Activated CD8-positive, alpha-beta T cell treated with anti-CD3 and anti-CD28 coated beads for 36 hours (primary cell): ENCODE results near the gene SUSD2. TPM values are rescaled to one million over a fixed set of nuclear protein-coding genes. Genes with fewer than 3 reads are reported as not detected.

Experiments used
- ATAC-seq: fragments of 200-7000 bp; cut with Tn5 transposase; one replicate; pipeline ENCODE4 v1.10.0; 2021; ENCODE audit warnings: mild to moderate bottlenecking, moderate library complexity
- CTCF ChIA-PET: fragments of 350-600 bp; sonication (Branson Sonifier 250); formaldehyde crosslinking; loops from one replicate; lab custom pipeline; 2021; ENCODE audit warnings: antibody characterized with exemption; lab: Charles Lee
- POLR2A ChIA-PET: fragments of 350-600 bp; sonication (Branson Sonifier 250); formaldehyde crosslinking; loops from one replicate; lab custom pipeline; 2021; ENCODE audit warnings: antibody characterized with exemption; lab: Charles Lee
- DNase-seq: peaks from one replicate; pipeline ENCODE4 v3.0.0-alpha.2; 2020
- H3K27ac Mint-ChIP-seq: one replicate; pipeline ENCODE4 v1.8.0; 2021; ENCODE audit warnings: mild to moderate bottlenecking, mixed read lengths
- H3K27me3 Mint-ChIP-seq: one replicate; pipeline ENCODE4 v1.8.0; 2021; ENCODE audit warnings: mixed read lengths
- H3K36me3 Mint-ChIP-seq: one replicate; pipeline ENCODE4 v1.8.0; 2021; ENCODE audit warnings: low read depth, mixed read lengths
- H3K4me1 Mint-ChIP-seq: one replicate; pipeline ENCODE4 v1.8.0; 2021; ENCODE audit warnings: low read depth, mixed read lengths
- H3K4me3 Mint-ChIP-seq: one replicate; pipeline ENCODE4 v1.8.0; 2021; ENCODE audit warnings: mild to moderate bottlenecking, moderate library complexity, mixed read lengths
- H3K9me3 Mint-ChIP-seq: one replicate; pipeline ENCODE4 v1.8.0; 2021; ENCODE audit warnings: mixed read lengths
- CTCF ChIP-seq: fragments of 200-600 bp; IDR thresholded peaks from one replicate; pipeline ENCODE4 v1.8.0; 2022; ENCODE audit warnings: antibody characterized with exemption, mild to moderate bottlenecking
- intact Hi-C: fragments of 100-400 bp; cut with micrococcal nuclease; formaldehyde crosslinking; loops from one replicate; pipeline ENCODE4 v1.10.0; 2022
- total RNA-seq, 2 experiments: library from RNA; stranded (reverse); gene quantifications; one replicate each; pipeline ENCODE4 v1.2.3, GENCODE V29; 2021

SUSD2 gene
- total RNA-seq, 2 experiments from 2014 or later, result 0.65 to 0.95 TPM

DNA sequence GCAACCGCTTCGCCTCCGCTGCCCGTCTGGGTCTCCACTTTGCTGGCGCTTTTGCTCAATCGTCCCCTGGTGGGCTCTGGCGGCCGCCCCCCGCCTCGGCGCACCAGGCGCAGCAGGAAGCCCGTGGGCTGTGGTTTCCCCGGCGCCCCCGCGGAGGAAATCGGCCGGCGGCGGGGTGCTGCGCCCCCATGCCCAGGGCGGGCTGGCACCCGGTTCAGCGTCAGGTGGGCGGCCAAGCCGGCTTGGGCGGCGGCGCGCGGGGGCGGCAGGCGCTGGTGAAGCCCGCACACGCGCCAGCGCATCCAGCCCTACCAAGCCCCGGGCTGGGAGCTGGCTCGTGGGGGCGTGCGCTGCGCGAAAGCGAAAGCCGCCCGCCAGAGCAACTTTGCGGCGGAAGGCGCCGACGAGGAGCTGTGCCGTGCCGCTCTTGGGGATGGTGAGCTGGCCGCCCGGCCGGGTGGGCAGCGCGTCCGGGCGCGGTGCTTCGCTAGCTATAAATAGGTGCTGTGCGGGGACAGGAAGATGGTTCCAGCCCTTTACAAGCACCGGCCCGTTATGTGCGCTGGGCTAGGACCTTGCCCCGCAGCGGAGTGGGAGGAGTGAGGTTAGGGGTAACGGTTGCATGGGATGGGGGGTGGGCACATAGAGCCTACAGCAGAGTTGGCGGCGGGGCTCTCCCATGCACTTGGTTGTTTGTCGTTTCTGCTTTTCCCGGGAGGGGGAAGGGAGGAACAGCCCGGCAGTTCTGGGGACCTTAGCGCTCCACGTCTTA, 25.0 kb upstream of the SUSD2 start:
- DNase-seq, result peak; percentile 83
- H3K4me3 Mint-ChIP-seq, result peak overlapping the region; percentile 74
- TF ChIP-seq CTCF, result no peak
- H3K4me1 Mint-ChIP-seq, result peaks cover 89% of the 10 kb centered on the region
- H3K9me3 Mint-ChIP-seq, result no peaks in the 10 kb centered on the region
- ATAC-seq, result peak; percentile 67
- H3K27ac Mint-ChIP-seq, result peak overlapping the region; percentile 84
- ChIA-PET CTCF (interaction anchor here (0.9 to 7.9 kb wide), 16 partner anchors 8 to 237 kb away, joined by 3 to 83 read pairs (median 6); partner anchors contain the start of gene SPECC1L), POLR2A (interaction anchor here (0.9 to 2.3 kb wide), 6 partner anchors 9 to 263 kb away, joined by 3 to 10 read pairs (median 5); partner anchors contain the start of gene MIF)
- H3K36me3 Mint-ChIP-seq, result peaks cover 9% of the 10 kb centered on the region
- H3K27me3 Mint-ChIP-seq, result no peaks in the 10 kb centered on the region
- intact Hi-C loops, result no loop called here

DNA sequence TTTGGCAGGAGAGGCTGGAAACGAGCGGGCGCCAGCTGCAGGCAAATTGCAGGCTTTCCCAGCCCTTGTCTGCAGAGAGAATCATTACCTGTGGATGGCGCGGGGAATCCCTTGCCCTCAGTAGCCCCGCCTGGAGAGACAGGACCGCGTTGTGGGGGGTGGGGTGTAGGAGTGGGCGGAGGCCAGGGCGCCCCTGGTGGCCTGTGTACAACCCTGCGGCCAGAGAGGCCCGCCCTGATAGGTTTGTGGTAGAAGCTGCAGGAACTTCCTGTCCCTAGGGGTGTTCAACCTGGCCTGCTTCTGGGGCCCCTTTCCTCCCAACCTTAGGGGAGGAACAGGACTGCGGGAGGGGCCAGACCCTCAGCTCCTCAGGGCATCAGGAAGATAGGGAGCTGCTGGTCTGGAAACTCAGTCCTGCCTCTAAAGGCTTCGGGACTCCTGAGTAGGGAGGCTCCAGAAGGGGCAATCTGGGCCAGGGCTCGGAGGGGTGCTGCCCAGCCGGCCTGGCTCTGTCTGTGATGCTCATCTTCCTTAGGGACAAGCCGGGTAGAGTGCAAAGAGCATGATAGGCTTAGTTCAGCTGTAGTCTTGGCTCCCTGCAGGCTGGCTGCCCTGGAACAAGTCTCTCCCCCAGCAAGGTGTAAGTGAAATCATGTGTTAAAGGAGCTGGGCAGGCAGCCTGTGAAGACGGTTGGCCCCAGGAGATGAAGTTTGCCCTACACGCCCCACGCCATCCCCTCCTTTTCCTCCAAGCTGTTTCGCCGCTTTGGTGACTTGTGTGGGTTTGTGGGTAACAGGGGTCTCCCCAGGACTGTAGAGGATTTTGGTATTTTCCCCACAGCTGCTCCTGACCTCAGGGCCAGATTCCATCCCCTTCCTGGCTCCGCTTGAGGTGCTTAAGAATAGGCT, 24.1 kb upstream of the SUSD2 start:
- TF ChIP-seq CTCF, result peak; percentile 87
- Mint-ChIP-seq H3K27me3 (no peaks in the 10 kb centered on the region), H3K36me3 (peaks cover 4% of the 10 kb centered on the region), H3K9me3 (no peaks in the 10 kb centered on the region), H3K4me1 (peaks cover 88% of the 10 kb centered on the region), H3K4me3 (peak overlapping the region; percentile 74), H3K27ac (peak overlapping the region; percentile 84)
- DNase-seq (peak; percentile 94), ATAC-seq (peak; percentile 72)
- ChIA-PET CTCF (interaction anchor here (0.7 to 7.9 kb wide), 20 partner anchors 8 to 263 kb away, joined by 3 to 83 read pairs (median 5); partner anchors contain the start of genes MIF and SPECC1L), POLR2A (interaction anchor here (0.8 to 2.3 kb wide), 14 partner anchors 8 to 264 kb away, joined by 3 to 10 read pairs (median 4); partner anchors contain the start of gene MIF)
- intact Hi-C loops, result no loop called here

GRCh38 chr22:24157822-24158135, 23.5 kb upstream of the SUSD2 start:
- no peak for ATAC-seq
- Mint-ChIP-seq H3K9me3 (no peaks in the 10 kb centered on the region), H3K4me3 (peak overlapping the region; percentile 74), H3K4me1 (peaks cover 89% of the 10 kb centered on the region), H3K36me3 (peaks cover 4% of the 10 kb centered on the region), H3K27ac (peak overlapping the region; percentile 84), H3K27me3 (no peaks in the 10 kb centered on the region)
- ChIA-PET POLR2A (interaction anchor here (0.8 to 2.3 kb wide), 12 partner anchors 8 to 264 kb away, joined by 3 to 10 read pairs (median 4); partner anchors contain the start of gene MIF), CTCF (interaction anchor here (0.8 to 7.9 kb wide), 15 partner anchors 9 to 264 kb away, joined by 3 to 83 read pairs (median 6); partner anchors contain the start of genes MIF and SPECC1L)
- no peak for TF ChIP-seq CTCF
- intact Hi-C loops, result no loop called here
- peak; percentile 52 for DNase-seq

- ChIA-PET CTCF (interaction anchor here (0.8 to 7.9 kb wide), 3 partner anchors 8 to 204 kb away, joined by 3 to 63 read pairs (median 3); no protein-coding TSS in a partner anchor), POLR2A (no interaction called here)
- Mint-ChIP-seq H3K4me3 (no peak overlapping the region), H3K4me1 (peaks cover 73% of the 10 kb centered on the region), H3K36me3 (peaks cover 4% of the 10 kb centered on the region), H3K27ac (peak overlapping the region; percentile 34), H3K27me3 (no peaks in the 10 kb centered on the region), H3K9me3 (no peaks in the 10 kb centered on the region)
- intact Hi-C loops, result no loop called here
- ATAC-seq, result no peak
- TF ChIP-seq CTCF, result no peak
- no peak for DNase-seq
These were observed 21.6 kb upstream of the SUSD2 start for GRCh38 chr22:24159650-24160049.
